Activated CD4-positive, alpha-beta memory T cell treated with anti-CD3 and anti-CD28 coated beads for 36 hours (primary cell): ENCODE measurements around the gene UBE2R2. TPM values are rescaled to one million over a fixed set of nuclear protein-coding genes. Genes with fewer than 3 reads are reported as not detected.
A peak's percentile ranks its signal among the peaks of the same experiment; 100 is the strongest.
"Not testable (repeated sequence)": the region's sequence is repeated elsewhere in the genome, so short reads cannot be mapped to it uniquely, and the experiment has no call there.

Source experiments
- CTCF ChIA-PET: fragments of 350-600 bp; sonication (Branson Sonifier 250); formaldehyde crosslinking; loops from one replicate; lab custom pipeline; 2021; ENCODE audit warnings: antibody characterized with exemption, inconsistent platforms; lab: Charles Lee
- POLR2A ChIA-PET: fragments of 350-600 bp; sonication (Branson Sonifier 250); formaldehyde crosslinking; loops from one replicate; lab custom pipeline; 2021; ENCODE audit warnings: antibody characterized with exemption; lab: Charles Lee
- DNase-seq: peaks from one replicate; pipeline ENCODE4 v3.0.0-alpha.2; 2020
- H3K27ac Mint-ChIP-seq: one replicate; pipeline ENCODE4 v1.8.0; 2021; ENCODE audit warnings: mixed read lengths
- H3K27me3 Mint-ChIP-seq: one replicate; pipeline ENCODE4 v1.8.0; 2021; ENCODE audit warnings: mixed read lengths
- H3K36me3 Mint-ChIP-seq: one replicate; pipeline ENCODE4 v1.8.0; 2021; ENCODE audit warnings: mixed read lengths
- H3K4me1 Mint-ChIP-seq: one replicate; pipeline ENCODE4 v1.8.0; 2021; ENCODE audit warnings: low read depth, mixed read lengths
- H3K4me3 Mint-ChIP-seq: one replicate; pipeline ENCODE4 v1.8.0; 2021; ENCODE audit warnings: mild to moderate bottlenecking, mixed read lengths
- H3K9me3 Mint-ChIP-seq: one replicate; pipeline ENCODE4 v1.8.0; 2021; ENCODE audit warnings: mixed read lengths
- intact Hi-C: fragments of 100-400 bp; cut with micrococcal nuclease; formaldehyde crosslinking; loops from one replicate; pipeline ENCODE4 v1.15.1; 2023
- total RNA-seq, 2 experiments: library from RNA; stranded (reverse); gene quantifications; one replicate each; pipeline ENCODE4 v1.2.3, GENCODE V29; 2021

UBE2R2 gene
- total RNA-seq, 2 experiments from 2014 or later, result 42.3 to 43.9 TPM

DNA sequence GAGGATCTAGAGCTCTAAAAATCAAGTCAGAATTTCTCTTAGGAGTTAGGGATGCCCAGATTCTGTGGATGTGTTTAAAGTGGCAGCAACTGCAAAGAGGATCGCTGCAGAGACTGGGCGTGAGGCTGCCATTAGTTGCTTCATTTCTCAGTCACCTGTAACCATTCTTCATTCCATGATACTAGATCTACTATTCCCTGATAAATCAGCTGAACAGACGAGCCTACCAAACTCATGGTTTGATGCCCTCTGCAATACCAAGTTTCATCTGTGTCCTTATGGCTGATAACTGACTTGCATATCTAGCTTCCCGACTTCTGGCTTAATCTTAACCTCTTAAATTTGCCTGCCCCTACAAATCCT, 33.3 kb downstream of the UBE2R2 start:
- ChIA-PET CTCF (interaction anchor here (8.7 kb wide), 1 partner anchor 37 kb away, joined by 97 read pairs; the partner anchor contains the start of gene UBE2R2), POLR2A (no interaction called here)
- Mint-ChIP-seq H3K9me3 (no peaks in the 10 kb centered on the region), H3K36me3 (peaks cover 2% of the 10 kb centered on the region), H3K27ac (no peak overlapping the region), H3K27me3 (no peaks in the 10 kb centered on the region), H3K4me3 (no peak overlapping the region), H3K4me1 (peaks cover 40% of the 10 kb centered on the region)
- no peak for DNase-seq
- intact Hi-C loops, result no loop called here

GRCh38 chr9:33850677-33851076, 33.7 kb downstream of the UBE2R2 start:
- DNase-seq, result no peak
- no peaks in the 10 kb centered on the region for H3K9me3 Mint-ChIP-seq
- intact Hi-C loops, result no loop called here
- CTCF ChIA-PET, result interaction anchor here (8.7 kb wide), 1 partner anchor 37 kb away, joined by 97 read pairs; the partner anchor contains the start of gene UBE2R2
- H3K36me3 Mint-ChIP-seq, result peaks cover 2% of the 10 kb centered on the region
- POLR2A ChIA-PET, result no interaction called here
- H3K27me3 Mint-ChIP-seq, result no peaks in the 10 kb centered on the region
- H3K4me1 Mint-ChIP-seq, result peaks cover 44% of the 10 kb centered on the region
- no peak overlapping the region for H3K27ac Mint-ChIP-seq
- no peak overlapping the region for H3K4me3 Mint-ChIP-seq

- intact Hi-C loops, result no loop called here
- peaks cover 46% of the 10 kb centered on the region for H3K4me1 Mint-ChIP-seq
- H3K4me3 Mint-ChIP-seq, result no peak overlapping the region
- ChIA-PET CTCF (interaction anchor here (8.7 kb wide), 1 partner anchor 38 kb away, joined by 97 read pairs; the partner anchor contains the start of gene UBE2R2), POLR2A (no interaction called here)
- H3K27ac Mint-ChIP-seq, result no peak overlapping the region
- H3K27me3 Mint-ChIP-seq, result no peaks in the 10 kb centered on the region
- H3K36me3 Mint-ChIP-seq, result peaks cover 2% of the 10 kb centered on the region
- H3K9me3 Mint-ChIP-seq, result no peaks in the 10 kb centered on the region
- DNase-seq, result no peak
Observed at GRCh38 chr9:33851301-33851700, 34.3 kb downstream of the UBE2R2 start.

- ChIA-PET CTCF (interaction anchor here (0.5 to 8.7 kb wide), 6 partner anchors 18 to 228 kb away, joined by 3 to 97 read pairs (median 3); partner anchors contain the start of gene UBE2R2), POLR2A (interaction anchor here (0.9 to 1.1 kb wide), 2 partner anchors 18 to 37 kb away, joined by 3 read pairs; no protein-coding TSS in a partner anchor)
- peak; percentile 61 for DNase-seq
- Mint-ChIP-seq H3K4me1 (peaks cover 43% of the 10 kb centered on the region), H3K9me3 (no peaks in the 10 kb centered on the region), H3K4me3 (no peak overlapping the region), H3K27ac (no peak overlapping the region), H3K36me3 (peaks cover 2% of the 10 kb centered on the region), H3K27me3 (no peaks in the 10 kb centered on the region)
- intact Hi-C loops, result loop anchor here (1.0 kb wide), 1 partner anchor 39 kb away; no protein-coding TSS in a partner anchor
Observed at GRCh38 chr9:33852216-33852826, 35.4 kb downstream of the UBE2R2 start.

- Mint-ChIP-seq H3K9me3 (no peaks in the 10 kb centered on the region), H3K36me3 (peaks cover 2% of the 10 kb centered on the region), H3K4me3 (no peak overlapping the region), H3K4me1 (peaks cover 34% of the 10 kb centered on the region), H3K27ac (no peak overlapping the region), H3K27me3 (no peaks in the 10 kb centered on the region)
- ChIA-PET CTCF (no interaction called here), POLR2A (no interaction called here)
- intact Hi-C loops, result no loop called here
- no peak for DNase-seq
Observed at GRCh38 chr9:33856247-33856646, 39.3 kb downstream of the UBE2R2 start.

- no peaks in the 10 kb centered on the region for H3K27me3 Mint-ChIP-seq
- H3K36me3 Mint-ChIP-seq, result peaks cover 3% of the 10 kb centered on the region
- H3K27ac Mint-ChIP-seq, result no peak overlapping the region
- H3K9me3 Mint-ChIP-seq, result no peaks in the 10 kb centered on the region
- DNase-seq, result no peak
- ChIA-PET CTCF (interaction anchor here (1.0 to 2.2 kb wide), 3 partner anchors 42 to 63 kb away, joined by 3 to 8 read pairs (median 4); partner anchors contain the start of gene UBE2R2), POLR2A (no interaction called here)
- no peak overlapping the region for H3K4me3 Mint-ChIP-seq
- intact Hi-C loops, result no loop called here
- H3K4me1 Mint-ChIP-seq, result peaks cover 33% of the 10 kb centered on the region
Observed at GRCh38 chr9:33858423-33858822, 41.5 kb downstream of the UBE2R2 start.

- POLR2A ChIA-PET, result no interaction called here
- CTCF ChIA-PET, result interaction anchor here (1.4 kb wide), 1 partner anchor 47 kb away, joined by 5 read pairs; no protein-coding TSS in a partner anchor
- no peak for DNase-seq
- no peak overlapping the region for H3K4me3 Mint-ChIP-seq
- no peaks in the 10 kb centered on the region for H3K9me3 Mint-ChIP-seq
- H3K4me1 Mint-ChIP-seq, result peaks cover 27% of the 10 kb centered on the region
- peaks cover 1% of the 10 kb centered on the region for H3K36me3 Mint-ChIP-seq
- intact Hi-C loops, result no loop called here
- no peak overlapping the region for H3K27ac Mint-ChIP-seq
- H3K27me3 Mint-ChIP-seq, result no peaks in the 10 kb centered on the region
Observed at GRCh38 chr9:33860200-33860871, 43.4 kb downstream of the UBE2R2 start.

GRCh38 chr9:33861917-33862453, 45.0 kb downstream of the UBE2R2 start:
- Mint-ChIP-seq H3K4me1 (peaks cover 26% of the 10 kb centered on the region), H3K27ac (no peak overlapping the region), H3K27me3 (no peaks in the 10 kb centered on the region), H3K4me3 (no peak overlapping the region), H3K9me3 (no peaks in the 10 kb centered on the region), H3K36me3 (peaks cover 2% of the 10 kb centered on the region)
- intact Hi-C loops, result no loop called here
- DNase-seq, result no peak
- ChIA-PET POLR2A (interaction anchor here (0.6 kb wide), 1 partner anchor 38 kb away, joined by 3 read pairs; no protein-coding TSS in a partner anchor), CTCF (interaction anchor here (0.7 to 1.7 kb wide), 2 partner anchors 48 to 49 kb away, joined by 3 to 4 read pairs; no protein-coding TSS in a partner anchor)

DNA sequence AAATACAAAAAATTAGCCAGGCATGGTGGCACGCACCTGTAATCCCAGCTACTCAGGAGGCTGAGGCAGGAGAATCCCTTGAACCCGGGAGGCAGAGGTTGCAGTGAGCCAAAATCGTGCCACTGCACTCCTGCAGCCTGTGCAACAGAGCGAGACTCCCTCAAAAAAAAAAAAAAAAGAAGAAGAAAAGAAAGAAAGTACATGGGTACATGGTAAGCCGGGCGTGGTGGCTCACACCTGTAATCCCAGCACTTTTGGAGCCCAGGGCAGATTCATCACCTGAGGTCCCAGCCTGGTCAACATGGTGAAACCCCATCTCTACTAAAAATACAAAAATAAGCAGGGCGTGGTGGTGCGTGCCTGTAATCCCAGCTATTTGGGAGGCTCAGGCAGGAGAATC, 46.1 kb downstream of the UBE2R2 start:
- peaks cover 25% of the 10 kb centered on the region for H3K4me1 Mint-ChIP-seq
- POLR2A ChIA-PET, H3K27me3 Mint-ChIP-seq, DNase-seq, H3K36me3 Mint-ChIP-seq, H3K9me3 Mint-ChIP-seq, H3K27ac Mint-ChIP-seq, H3K4me3 Mint-ChIP-seq, intact Hi-C loops: not testable (repeated sequence)
- CTCF ChIA-PET, result interaction anchor here (1.7 kb wide), 1 partner anchor 50 kb away, joined by 3 read pairs; no protein-coding TSS in a partner anchor

GRCh38 chr9:33867747-33868439, 50.9 kb downstream of the UBE2R2 start:
- CTCF ChIA-PET, result interaction anchor here (0.8 to 1.7 kb wide), 3 partner anchors 54 to 244 kb away, joined by 3 to 5 read pairs (median 5); no protein-coding TSS in a partner anchor

GRCh38 chr9:33868440-33868973, 51.5 kb downstream of the UBE2R2 start:
- CTCF ChIA-PET, result interaction anchor here (1.7 kb wide), 2 partner anchors 54 to 244 kb away, joined by 5 read pairs; no protein-coding TSS in a partner anchor
- no peak for DNase-seq
- Mint-ChIP-seq H3K27ac (no peak overlapping the region), H3K36me3 (peaks cover 3% of the 10 kb centered on the region), H3K4me3 (no peak overlapping the region), H3K4me1 (peaks cover 16% of the 10 kb centered on the region), H3K27me3 (no peaks in the 10 kb centered on the region), H3K9me3 (no peaks in the 10 kb centered on the region)
- intact Hi-C loops, result no loop called here
- POLR2A ChIA-PET, result no interaction called here

More at GRCh38 chr9:33867747-33868439, 50.9 kb downstream of the UBE2R2 start:
- intact Hi-C loops, result no loop called here
- Mint-ChIP-seq H3K4me3 (no peak overlapping the region), H3K36me3 (peaks cover 3% of the 10 kb centered on the region), H3K27ac (no peak overlapping the region), H3K9me3 (no peaks in the 10 kb centered on the region), H3K27me3 (no peaks in the 10 kb centered on the region), H3K4me1 (peaks cover 16% of the 10 kb centered on the region)
- DNase-seq, result no peak
- POLR2A ChIA-PET, result no interaction called here
